ENCODE data around the gene TMEM165.

TMEM165 gene

GRCh38 chr4:55363691-55364351 lies 31.9 kb upstream of the TMEM165 start:
- H3K36me3 ChIP-seq (ENCODE audit: low read depth) = no peaks in the 10 kb centered on the region; the same call in 1 of the 2 replicates
- H3K27ac ChIP-seq (ENCODE audit: poor library complexity, severe bottlenecking) = no peak overlapping the region
- H3K27me3 ChIP-seq (ENCODE audit: insufficient read depth, poor library complexity, severe bottlenecking) = no peaks in the 10 kb centered on the region
- no peaks in the 10 kb centered on the region for H3K9me3 ChIP-seq (ENCODE audit: severe bottlenecking)
- ATAC-seq (ENCODE audit: low read depth) = no peak
- DNase-seq (ENCODE audit: low spot score) = no peak
- TF ChIP-seq, protein P1, sequence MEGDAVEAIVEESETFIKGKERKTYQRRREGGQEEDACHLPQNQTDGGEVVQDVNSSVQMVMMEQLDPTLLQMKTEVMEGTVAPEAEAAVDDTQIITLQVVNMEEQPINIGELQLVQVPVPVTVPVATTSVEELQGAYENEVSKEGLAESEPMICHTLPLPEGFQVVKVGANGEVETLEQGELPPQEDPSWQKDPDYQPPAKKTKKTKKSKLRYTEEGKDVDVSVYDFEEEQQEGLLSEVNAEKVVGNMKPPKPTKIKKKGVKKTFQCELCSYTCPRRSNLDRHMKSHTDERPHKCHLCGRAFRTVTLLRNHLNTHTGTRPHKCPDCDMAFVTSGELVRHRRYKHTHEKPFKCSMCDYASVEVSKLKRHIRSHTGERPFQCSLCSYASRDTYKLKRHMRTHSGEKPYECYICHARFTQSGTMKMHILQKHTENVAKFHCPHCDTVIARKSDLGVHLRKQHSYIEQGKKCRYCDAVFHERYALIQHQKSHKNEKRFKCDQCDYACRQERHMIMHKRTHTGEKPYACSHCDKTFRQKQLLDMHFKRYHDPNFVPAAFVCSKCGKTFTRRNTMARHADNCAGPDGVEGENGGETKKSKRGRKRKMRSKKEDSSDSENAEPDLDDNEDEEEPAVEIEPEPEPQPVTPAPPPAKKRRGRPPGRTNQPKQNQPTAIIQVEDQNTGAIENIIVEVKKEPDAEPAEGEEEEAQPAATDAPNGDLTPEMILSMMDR (IDR thresholded peaks at IDR 0.05; ENCODE audit: poor library complexity, severe bottlenecking) = no peak
- no peak overlapping the region for H3K4me3 ChIP-seq (ENCODE audit: severe bottlenecking)
- H3K4me1 ChIP-seq (ENCODE audit: insufficient read depth, poor library complexity, severe bottlenecking) = peaks cover 7% of the 10 kb centered on the region

GRCh38 chr4:55364691-55365344 lies 30.9 kb upstream of the TMEM165 start:
- TF ChIP-seq, protein P1 (IDR thresholded peaks at IDR 0.05; ENCODE audit: poor library complexity, severe bottlenecking) = no peak
- no peak overlapping the region for H3K4me3 ChIP-seq (ENCODE audit: severe bottlenecking)
- no peak for ATAC-seq (ENCODE audit: low read depth)

GRCh38 chr4:55365345-55365728 lies 30.4 kb upstream of the TMEM165 start:
- Histone ChIP-seq H3K9me3 (ENCODE audit: severe bottlenecking) (no peaks in the 10 kb centered on the region), H3K27ac (ENCODE audit: poor library complexity, severe bottlenecking) (no peak overlapping the region), H3K27me3 (ENCODE audit: insufficient read depth, poor library complexity, severe bottlenecking) (no peaks in the 10 kb centered on the region), H3K4me1 (ENCODE audit: insufficient read depth, poor library complexity, severe bottlenecking) (no peaks in the 10 kb centered on the region), H3K36me3 (ENCODE audit: low read depth) (no peaks in the 10 kb centered on the region), H3K4me3 (ENCODE audit: severe bottlenecking) (no peak overlapping the region)
- TF ChIP-seq, protein P1 (IDR thresholded peaks at IDR 0.05; ENCODE audit: poor library complexity, severe bottlenecking) = no peak
- ATAC-seq (ENCODE audit: low read depth) (no peak), DNase-seq (ENCODE audit: low spot score) (no peak)

More at GRCh38 chr4:55364691-55365344, 30.9 kb upstream of the TMEM165 start:
- Histone ChIP-seq H3K4me1 (ENCODE audit: insufficient read depth, poor library complexity, severe bottlenecking) (no peaks in the 10 kb centered on the region), H3K36me3 (ENCODE audit: low read depth) (no peaks in the 10 kb centered on the region; the same call in 1 of the 2 replicates), H3K27ac (ENCODE audit: poor library complexity, severe bottlenecking) (no peak overlapping the region), H3K27me3 (ENCODE audit: insufficient read depth, poor library complexity, severe bottlenecking) (no peaks in the 10 kb centered on the region), H3K9me3 (ENCODE audit: severe bottlenecking) (no peaks in the 10 kb centered on the region)
- DNase-seq (ENCODE audit: low spot score) = no peak

DNA sequence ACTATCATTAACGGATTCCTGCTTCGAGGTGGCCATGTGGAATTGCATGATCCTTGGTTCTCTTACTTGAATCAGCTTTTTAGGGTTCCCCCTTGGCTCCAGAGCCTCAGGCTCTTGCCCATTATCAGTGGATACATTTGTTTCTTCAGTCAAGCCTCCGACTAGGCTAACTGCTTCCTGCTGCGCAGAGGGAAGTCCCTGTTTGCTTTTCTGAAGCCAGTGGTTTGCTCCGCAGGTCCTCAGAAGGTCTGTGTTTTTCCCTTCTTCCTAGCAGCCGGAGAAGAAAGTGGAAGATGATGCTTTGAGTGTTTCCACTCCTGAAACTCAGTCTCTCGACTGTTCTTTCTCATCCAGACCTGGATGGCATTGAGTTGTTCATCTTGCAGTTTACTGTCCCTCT lies 29.1 kb upstream of the TMEM165 start:
- Histone ChIP-seq H3K4me3 (ENCODE audit: severe bottlenecking) (no peak overlapping the region), H3K27ac (ENCODE audit: poor library complexity, severe bottlenecking) (no peak overlapping the region), H3K9me3 (ENCODE audit: severe bottlenecking) (no peaks in the 10 kb centered on the region), H3K27me3 (ENCODE audit: insufficient read depth, poor library complexity, severe bottlenecking) (no peaks in the 10 kb centered on the region), H3K36me3 (ENCODE audit: low read depth) (no peaks in the 10 kb centered on the region), H3K4me1 (ENCODE audit: insufficient read depth, poor library complexity, severe bottlenecking) (no peaks in the 10 kb centered on the region)
- ATAC-seq (ENCODE audit: low read depth) (no peak), DNase-seq (ENCODE audit: low spot score) (no peak)
- TF ChIP-seq, protein P1 (IDR thresholded peaks at IDR 0.05; ENCODE audit: poor library complexity, severe bottlenecking) = no peak
